Measurements from ENCODE around the gene MAP1S.

The MAP1S gene

GRCh38 chr19:17695198-17695597, 24.1 kb upstream of the MAP1S start:
- FAIRE-seq = no peak

- no peak for FAIRE-seq
These were observed 15.3 kb upstream of the MAP1S start for GRCh38 chr19:17703824-17704463.

- no peak for FAIRE-seq
These were observed 12.5 kb upstream of the MAP1S start for GRCh38 chr19:17706750-17707181.

GRCh38 chr19:17711851-17712250, 7.4 kb upstream of the MAP1S start:
- FAIRE-seq = no peak

- FAIRE-seq = no peak
These were observed 2.9 kb upstream of the MAP1S start for GRCh38 chr19:17716309-17716929.

- no peak for FAIRE-seq
These were observed 732 bp upstream of the MAP1S start for GRCh38 chr19:17718550-17718946.

GRCh38 chr19:17719730-17720400, 585 bp downstream of the MAP1S start:
- FAIRE-seq = no peak

GRCh38 chr19:17720440-17720839, 1.2 kb downstream of the MAP1S start:
- FAIRE-seq = no peak

- no peak for FAIRE-seq
These were observed 1.9 kb downstream of the MAP1S start for GRCh38 chr19:17721111-17721628.

GRCh38 chr19:17721821-17722220, 2.5 kb downstream of the MAP1S start:
- FAIRE-seq = no peak

- FAIRE-seq = no peak
These were observed 3.5 kb downstream of the MAP1S start for GRCh38 chr19:17722655-17723240.

GRCh38 chr19:17724655-17725054, 5.4 kb downstream of the MAP1S start:
- FAIRE-seq = no peak

- no peak for FAIRE-seq
These were observed 6.3 kb downstream of the MAP1S start for GRCh38 chr19:17725422-17726078.

- no peak for FAIRE-seq
These were observed 7.0 kb downstream of the MAP1S start for GRCh38 chr19:17726136-17726741.

GRCh38 chr19:17726964-17727773, 7.9 kb downstream of the MAP1S start:
- no peak for FAIRE-seq

- no peak for FAIRE-seq
These were observed 8.6 kb downstream of the MAP1S start for GRCh38 chr19:17727843-17728242.

- FAIRE-seq = no peak
These were observed 13.8 kb downstream of the MAP1S start for GRCh38 chr19:17733127-17733526.

- FAIRE-seq = no peak
These were observed 14.9 kb downstream of the MAP1S start for GRCh38 chr19:17734146-17734545.

- FAIRE-seq = no peak
These were observed 16.1 kb downstream of the MAP1S start for GRCh38 chr19:17735410-17735809.

- peak; percentile 19 for FAIRE-seq
These were observed 18.4 kb downstream of the MAP1S start for GRCh38 chr19:17737690-17738153.

- no peak for FAIRE-seq
These were observed 20.0 kb downstream of the MAP1S start for GRCh38 chr19:17739121-17739875.

Measured in G401.6 (cell line).